ENCODE results near the gene LRRN3. TPM values are rescaled to one million over a fixed set of nuclear protein-coding genes. Genes with fewer than 3 reads are reported as not detected.

Gene LRRN3
- total RNA-seq, 1 donor from 2014 or later: 4.3 TPM

GRCh38 chr7:111104710-111105109 lies 13.8 kb downstream of the LRRN3 start:
- DNase-seq (ENCODE audit: low spot score): no peak

DNA sequence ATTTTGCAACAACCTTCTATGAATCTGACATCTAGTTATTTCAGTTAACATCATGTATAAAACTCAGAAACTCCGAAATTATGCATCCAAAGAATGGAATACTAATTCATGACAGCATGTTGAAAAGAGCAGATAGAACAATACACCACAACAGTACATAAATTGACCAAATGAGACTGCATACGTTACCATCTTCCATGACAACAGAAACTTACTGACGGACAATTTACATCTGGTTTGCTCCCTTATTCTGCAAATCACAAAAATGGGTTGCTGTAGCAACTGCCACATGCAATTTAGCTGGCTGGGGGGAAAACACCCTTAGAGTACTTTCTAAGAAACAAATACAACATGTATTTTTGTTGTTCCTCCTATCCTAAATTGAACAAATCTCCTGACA lies 14.3 kb downstream of the LRRN3 start:
- DNase-seq (ENCODE audit: low spot score): no peak

DNA sequence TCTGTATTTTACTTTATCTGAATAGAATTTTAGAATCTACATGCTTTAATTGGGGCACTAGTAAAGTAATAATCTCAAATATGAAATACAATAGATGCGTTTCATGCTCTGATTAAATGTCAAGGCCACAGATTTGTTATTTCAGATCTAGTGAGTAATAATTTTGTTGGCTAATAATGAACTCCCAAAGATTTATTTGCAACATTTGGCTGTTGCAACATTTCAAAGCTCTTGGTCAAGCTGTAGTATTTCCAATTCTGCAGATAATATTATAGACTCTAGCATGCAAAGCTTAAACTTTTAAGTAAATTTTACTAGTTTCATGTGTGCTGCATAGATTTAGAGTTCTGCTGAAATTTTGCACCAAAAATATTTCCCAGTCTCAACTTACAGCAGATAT lies 16.7 kb downstream of the LRRN3 start:
- DNase-seq (ENCODE audit: low spot score): peak; percentile 49

DNA sequence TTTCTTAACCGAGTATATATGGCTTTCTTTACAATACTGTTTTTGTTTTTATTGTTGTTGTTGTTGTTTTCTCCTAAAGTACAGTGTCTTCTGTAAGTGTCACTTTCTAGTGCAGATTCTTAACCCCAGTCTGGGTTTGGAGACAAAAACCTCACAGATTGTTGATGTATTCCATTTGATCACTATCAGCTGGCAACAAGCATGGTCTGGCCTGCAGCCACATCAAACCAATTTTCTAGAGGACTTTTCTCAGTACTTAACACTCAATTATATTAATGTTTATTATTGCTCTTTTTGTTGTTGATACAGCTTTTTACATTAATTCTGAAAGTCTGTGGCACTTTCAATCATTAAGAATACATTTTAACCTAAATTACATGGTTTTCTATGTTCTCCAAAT lies 17.1 kb downstream of the LRRN3 start:
- no peak for DNase-seq (ENCODE audit: low spot score)

- no peak for DNase-seq (ENCODE audit: low spot score)
Observed at GRCh38 chr7:111108496-111108895, 17.6 kb downstream of the LRRN3 start.

DNA sequence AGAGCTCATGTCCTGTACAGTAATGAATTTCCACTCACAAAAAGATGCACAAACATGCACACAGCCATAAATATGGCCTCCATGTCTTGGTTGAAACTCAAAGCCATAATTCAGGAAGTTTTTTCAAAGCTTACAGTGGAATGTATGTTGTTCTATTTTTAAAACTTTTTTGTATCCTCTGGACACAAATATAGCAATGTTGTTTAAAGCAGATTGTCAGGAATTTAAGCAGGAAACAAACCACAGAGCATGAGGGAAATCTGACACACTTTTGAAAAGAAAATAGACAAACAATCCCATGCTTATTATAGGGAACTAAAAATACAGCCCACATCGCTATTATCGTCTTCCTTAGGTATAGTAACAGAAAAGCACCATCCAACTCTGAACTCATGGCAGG lies 21.5 kb downstream of the LRRN3 start:
- DNase-seq (ENCODE audit: low spot score): no peak

- DNase-seq (ENCODE audit: low spot score): peak; percentile 65
Observed at GRCh38 chr7:111113263-111114017, 22.5 kb downstream of the LRRN3 start.

- DNase-seq (ENCODE audit: low spot score): no peak
Observed at GRCh38 chr7:111115966-111116365, 25.0 kb downstream of the LRRN3 start.

DNA sequence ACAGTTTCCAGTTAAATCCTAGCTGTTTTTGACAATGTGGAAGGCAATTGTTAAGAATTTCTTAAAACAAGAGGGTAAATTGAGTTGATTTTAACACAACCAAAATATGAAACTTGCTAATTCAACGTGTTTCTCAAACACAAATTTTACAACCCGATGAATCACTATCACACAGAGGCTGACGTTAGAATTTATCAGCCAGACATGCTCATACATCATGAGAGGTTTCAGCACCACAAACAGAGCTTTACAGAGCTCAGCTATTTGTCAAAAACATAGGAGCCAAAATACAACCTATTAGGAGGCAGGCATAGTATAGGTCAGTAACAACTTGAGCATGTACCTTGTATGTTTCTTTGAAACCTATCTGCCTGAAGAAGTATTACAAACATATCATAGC lies 36.1 kb downstream of the LRRN3 start:
- DNase-seq (ENCODE audit: low spot score): peak; percentile 73

- DNase-seq (ENCODE audit: low spot score): no peak
Observed at GRCh38 chr7:111129435-111129834, 38.5 kb downstream of the LRRN3 start.

GRCh38 chr7:111132833-111133232 lies 41.9 kb downstream of the LRRN3 start:
- DNase-seq (ENCODE audit: low spot score): no peak

- DNase-seq (ENCODE audit: low spot score): peak; percentile 44
Observed at GRCh38 chr7:111137296-111138192, 46.6 kb downstream of the LRRN3 start.

DNA sequence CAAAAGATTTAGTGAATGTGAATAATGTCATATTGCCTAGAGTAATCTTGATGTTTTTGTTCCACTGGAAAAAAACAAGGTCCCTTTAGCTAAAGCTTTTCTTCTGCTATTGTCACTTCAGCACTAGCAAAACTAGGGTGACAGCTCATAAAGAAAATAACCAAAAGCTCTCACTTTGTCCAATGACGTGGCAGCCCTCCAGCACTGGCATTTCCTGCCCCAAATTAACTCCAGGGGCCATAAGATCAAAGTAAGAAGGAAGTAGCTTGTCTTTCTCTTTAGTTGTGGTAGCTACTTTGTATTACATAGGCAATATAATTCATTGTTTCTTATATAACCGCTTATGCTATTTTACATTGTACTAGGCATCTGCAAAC lies 47.3 kb downstream of the LRRN3 start:
- peak; percentile 54 for DNase-seq (ENCODE audit: low spot score)

DNA sequence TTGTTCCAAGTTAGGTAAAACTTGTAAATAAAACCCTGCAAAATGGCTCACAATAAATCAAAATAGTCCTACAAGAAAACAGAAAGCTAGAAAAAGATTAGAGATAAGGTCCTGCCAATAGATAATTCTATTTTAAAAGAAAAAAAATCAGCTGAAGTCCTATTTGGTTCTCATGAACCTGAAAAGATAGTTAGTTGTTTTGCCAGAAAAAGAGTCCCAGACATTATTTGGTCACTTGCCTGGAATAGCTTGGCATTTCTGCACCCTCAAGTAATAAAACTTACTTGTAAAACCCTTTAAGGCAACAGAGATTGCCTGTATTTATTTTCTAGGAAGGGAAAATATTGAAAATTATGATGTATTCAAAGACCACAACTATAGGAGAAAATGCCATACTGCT lies 47.7 kb downstream of the LRRN3 start:
- DNase-seq (ENCODE audit: low spot score): peak; percentile 54

DNA sequence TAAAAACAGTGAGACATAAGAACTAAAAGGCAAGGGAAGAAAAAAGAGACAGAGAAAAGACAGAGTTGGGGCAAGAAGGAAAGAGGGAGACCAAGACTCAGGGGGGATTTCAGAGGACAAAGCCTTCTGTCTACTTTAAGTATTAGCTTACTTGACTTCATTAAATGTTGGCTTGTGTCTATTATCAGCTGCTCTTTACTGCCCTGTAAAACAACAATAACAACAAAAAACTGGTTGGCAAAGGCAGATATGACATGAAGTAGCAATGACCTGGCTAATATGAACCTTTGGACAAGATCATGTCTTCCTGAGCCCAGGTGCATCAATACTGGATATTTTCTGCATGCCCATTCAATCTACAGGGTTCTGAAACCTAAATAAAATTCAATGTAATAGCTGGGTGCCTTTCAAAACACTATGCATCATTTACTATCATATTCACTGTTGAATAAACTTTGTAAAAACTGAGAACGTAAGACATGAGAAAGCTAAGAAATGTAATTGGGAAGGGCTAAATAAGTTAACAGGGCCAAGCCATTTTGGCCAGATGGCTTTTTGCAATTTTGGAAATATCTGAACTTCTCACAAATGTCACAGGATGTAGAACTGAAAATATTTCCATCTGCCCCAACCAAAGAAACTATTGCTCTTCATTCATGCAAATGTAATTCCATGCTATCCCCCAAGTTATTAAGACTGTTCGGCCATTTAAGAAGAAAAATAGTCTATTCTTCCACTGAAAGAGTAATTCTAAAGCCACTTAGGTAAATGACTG lies 49.4 kb downstream of the LRRN3 start:
- DNase-seq (ENCODE audit: low spot score): no peak

DNA sequence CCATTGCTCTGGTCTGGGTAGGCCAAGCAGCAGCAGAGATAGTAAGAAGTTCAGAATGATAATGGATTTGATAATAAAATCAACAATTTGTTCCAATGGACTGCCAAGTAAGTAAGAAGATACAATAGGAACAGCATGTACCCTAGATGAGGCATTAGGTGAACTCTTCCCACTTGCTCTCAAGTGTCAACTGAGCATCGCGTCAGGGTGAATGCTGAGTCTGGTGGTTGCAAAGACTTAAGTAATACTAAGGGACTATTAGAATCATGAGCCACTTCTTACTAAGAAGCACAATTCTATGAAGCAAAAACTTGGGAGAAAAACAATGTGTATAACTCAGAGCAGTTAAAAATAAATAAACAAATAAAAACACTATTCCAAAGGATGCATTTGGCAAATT lies 54.5 kb downstream of the LRRN3 start:
- no peak for DNase-seq (ENCODE audit: low spot score)

GRCh38 chr7:111146136-111146535 lies 55.2 kb downstream of the LRRN3 start:
- DNase-seq (ENCODE audit: low spot score): no peak

DNA sequence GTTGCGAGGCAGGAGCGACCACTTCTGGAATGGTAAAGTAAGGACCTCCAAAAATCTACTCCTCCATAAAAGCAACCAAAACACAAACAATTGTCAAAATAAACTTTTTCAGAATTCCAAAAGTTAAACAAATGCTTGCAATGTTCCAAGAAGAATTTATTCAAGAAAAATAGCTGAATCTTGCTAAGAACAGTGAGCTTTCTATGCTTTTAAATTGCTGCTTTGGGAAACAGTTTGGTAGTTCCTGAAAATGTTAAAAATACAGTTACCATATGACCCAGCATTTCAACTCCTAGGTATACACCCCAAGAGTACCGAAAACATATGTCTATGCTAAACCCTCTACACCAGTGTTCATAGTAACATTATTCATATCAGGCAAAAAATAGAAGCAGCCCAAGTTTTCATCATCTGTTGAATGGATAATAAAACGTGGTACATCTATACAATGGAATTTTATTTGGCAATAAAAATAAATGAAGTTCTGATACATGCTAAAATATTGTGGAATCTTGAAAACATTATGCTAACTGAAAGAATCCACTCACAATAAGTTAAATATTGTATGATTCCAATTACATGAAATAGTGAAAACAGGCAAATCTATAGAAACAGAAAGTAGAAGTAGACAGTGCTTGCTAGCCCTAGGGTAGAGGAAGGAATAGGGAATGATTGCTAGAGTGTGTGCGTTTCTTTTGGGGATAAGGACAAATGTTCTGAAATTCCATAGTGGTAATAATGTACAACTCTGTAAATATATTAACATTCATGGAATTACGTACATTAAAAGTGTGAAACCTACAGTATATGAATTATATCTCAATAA lies 57.0 kb downstream of the LRRN3 start:
- no peak for DNase-seq (ENCODE audit: low spot score)

DNA sequence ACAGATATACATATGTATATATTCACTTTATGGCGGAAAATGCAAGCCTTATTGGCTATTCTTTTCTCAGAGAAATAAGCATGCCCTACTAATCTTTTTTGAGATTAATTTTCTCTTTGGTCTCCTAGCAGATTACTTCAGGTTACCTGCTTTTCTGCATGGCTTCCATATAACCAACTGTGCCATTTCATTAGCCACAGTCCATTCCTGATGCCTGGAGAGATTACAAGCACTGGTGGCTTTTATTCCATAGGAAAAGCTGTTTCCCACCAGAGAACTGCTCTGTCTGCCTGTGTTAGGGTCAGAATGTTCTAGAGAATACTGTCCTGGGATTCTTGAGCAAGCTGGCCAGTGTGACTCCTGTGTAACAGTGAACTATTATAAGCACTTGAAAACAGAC lies 59.8 kb downstream of the LRRN3 start:
- no peak for DNase-seq (ENCODE audit: low spot score)

DNA sequence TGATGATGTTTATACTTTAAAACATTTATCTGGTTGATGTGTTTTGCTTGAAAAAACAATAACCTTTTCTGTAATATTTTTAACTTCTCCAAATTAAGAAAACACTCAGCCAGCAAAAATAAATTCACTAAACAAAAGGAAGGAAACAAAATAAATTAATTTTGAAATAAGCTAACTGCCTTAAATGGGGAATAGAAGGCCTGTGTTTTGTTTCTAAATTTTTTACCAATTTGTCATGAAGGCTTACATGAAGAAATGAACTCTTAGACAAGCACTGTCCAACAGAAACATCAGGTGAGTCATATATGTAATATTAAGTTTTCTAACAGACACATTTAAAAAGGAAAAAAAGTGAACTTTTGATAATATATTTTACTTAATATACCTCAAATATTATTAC lies 68.5 kb downstream of the LRRN3 start:
- DNase-seq (ENCODE audit: low spot score): no peak

DNA sequence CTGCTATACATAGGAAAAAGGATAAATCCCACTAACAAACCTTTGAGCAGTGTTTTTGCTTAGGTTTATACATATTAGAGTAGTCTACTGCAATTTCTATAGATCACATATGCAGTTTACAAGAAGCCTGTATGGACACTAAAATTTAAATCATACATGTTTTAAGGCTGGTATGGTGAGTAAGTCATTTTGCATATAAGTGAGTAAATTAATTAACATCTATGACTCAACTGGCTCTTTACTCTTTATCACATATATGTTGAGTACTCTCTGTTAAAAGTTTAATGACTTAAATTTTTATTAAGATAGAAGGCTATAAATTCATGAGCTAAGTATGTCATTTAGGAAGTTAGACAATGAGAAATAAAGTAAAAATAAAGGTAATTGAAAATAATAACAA lies 69.4 kb downstream of the LRRN3 start:
- no peak for DNase-seq (ENCODE audit: low spot score)

Measured in umbilical cord (tissue), 2 donors.